Measurements from ENCODE around the gene TSSC4. TPM values are rescaled to one million over a fixed set of nuclear protein-coding genes. Genes with fewer than 3 reads are reported as not detected.

Gene TSSC4
- polyA plus RNA-seq, 3 donors = 28.1 to 74.6 (median 52.0) TPM

- 86% methylated on average over 17 of the region's 19 CpGs for WGBS (ENCODE audit: insufficient coverage)
Measured at GRCh38 chr11:2450321-2451041, 49.9 kb downstream of the TSSC4 start.

GRCh38 chr11:2451336-2451735, 50.8 kb downstream of the TSSC4 start:
- intact Hi-C loops (cut with micrococcal nuclease) = no loop called here
- no peak for DNase-seq
- peaks cover 100% of the 10 kb centered on the region for H4K20me1 ChIP-seq (ENCODE audit: insufficient read depth, low read length)
- peaks cover 25 to 26% of the 10 kb centered on the region in 2 donors for H3K4me1 ChIP-seq (ENCODE audit: control insufficient read depth in 1 of 2, insufficient read depth in 2 of 2, low read length in 2 of 2)
- H3K4me2 ChIP-seq (replicated peaks; ENCODE audit: extremely low read depth, low read length, poor library complexity, severe bottlenecking) = no peak overlapping the region
- H3K4me1 Mint-ChIP-seq = peaks cover 28% of the 10 kb centered on the region
- no peak overlapping the region for H3K4me3 Mint-ChIP-seq
- no peak overlapping the region for H3K27ac Mint-ChIP-seq
- H3K9ac ChIP-seq (ENCODE audit: insufficient read depth, low read length, poor library complexity, severe bottlenecking) = no peak overlapping the region
- peaks cover 39 to 53% of the 10 kb centered on the region in 2 donors for H3K36me3 Mint-ChIP-seq
- 96% methylated on average over 15 of the region's 15 CpGs for whole genome bisulfite sequencing (ENCODE audit: insufficient coverage)
- no peak for TF ChIP-seq CTCF (IDR thresholded peaks at IDR 0.05)
- H3K9me3 Mint-ChIP-seq = peaks cover 0 to 9% (median 0%) of the 10 kb centered on the region in 7 donors
- H3K36me3 ChIP-seq (replicated peaks in 1 of 2; ENCODE audit: control insufficient read depth in 1 of 2, insufficient read depth in 2 of 2, low read length in 2 of 2) = peaks cover 14 to 35% of the 10 kb centered on the region in 2 donors
- no peak overlapping the region for H2AFZ ChIP-seq (ENCODE audit: insufficient read depth, low read depth, low read length, poor library complexity, severe bottlenecking)
- H3K27me3 Mint-ChIP-seq (ENCODE audit: low read depth in 3 of 3) = peaks cover 0 to 3% (median 2%) of the 10 kb centered on the region in 3 donors
- no peaks in the 10 kb centered on the region for H3K9me3 ChIP-seq (replicated peaks in 1 of 2; ENCODE audit: control insufficient read depth in 1 of 2, insufficient read depth in 1 of 2, low read length in 2 of 2)
- peaks cover 72% of the 10 kb centered on the region for H3K79me2 ChIP-seq (ENCODE audit: insufficient read depth, low read length)
- no peak overlapping the region for H3K27ac ChIP-seq (ENCODE audit: low read depth in 1 of 2, low read length in 2 of 2)
- no peaks in the 10 kb centered on the region for H3K27me3 ChIP-seq (ENCODE audit: control insufficient read depth in 2 of 2, insufficient read depth in 2 of 2, low read length in 2 of 2)
- no peak overlapping the region for H3K4me3 ChIP-seq (replicated peaks in 1 of 3; ENCODE audit: low read depth in 2 of 3, low read length in 3 of 3)

More at GRCh38 chr11:2450321-2451041, 49.9 kb downstream of the TSSC4 start:
- H3K79me2 ChIP-seq (ENCODE audit: insufficient read depth, low read length) = peaks cover 80% of the 10 kb centered on the region
- H3K4me3 ChIP-seq (replicated peaks in 1 of 3; ENCODE audit: low read depth in 2 of 3, low read length in 3 of 3) = no peak overlapping the region
- no peak overlapping the region for H3K4me2 ChIP-seq (replicated peaks; ENCODE audit: extremely low read depth, low read length, poor library complexity, severe bottlenecking)
- no peak for DNase-seq
- Mint-ChIP-seq H3K4me1 (peaks cover 35% of the 10 kb centered on the region), H3K4me3 (no peak overlapping the region), H3K9me3 (peaks cover 0 to 9% (median 0%) of the 10 kb centered on the region in 7 donors), H3K27me3 (ENCODE audit: low read depth in 3 of 3) (peaks cover 0 to 3% (median 2%) of the 10 kb centered on the region in 3 donors), H3K27ac (no peak overlapping the region), H3K36me3 (peaks cover 37 to 51% of the 10 kb centered on the region in 2 donors)
- no peak overlapping the region for H3K27ac ChIP-seq (ENCODE audit: low read depth in 1 of 2, low read length in 2 of 2)
- H3K9ac ChIP-seq (ENCODE audit: insufficient read depth, low read length, poor library complexity, severe bottlenecking) = no peak overlapping the region
- TF ChIP-seq CTCF (IDR thresholded peaks at IDR 0.05) = no peak
- no peak overlapping the region for H2AFZ ChIP-seq (ENCODE audit: insufficient read depth, low read depth, low read length, poor library complexity, severe bottlenecking)
- intact Hi-C loops (cut with micrococcal nuclease) = no loop called here
- H3K4me1 ChIP-seq (ENCODE audit: control insufficient read depth in 1 of 2, insufficient read depth in 2 of 2, low read length in 2 of 2) = peaks cover 33 to 35% of the 10 kb centered on the region in 2 donors
- no peaks in the 10 kb centered on the region for H3K27me3 ChIP-seq (ENCODE audit: control insufficient read depth in 2 of 2, insufficient read depth in 2 of 2, low read length in 2 of 2)
- H3K9me3 ChIP-seq (replicated peaks in 1 of 2; ENCODE audit: control insufficient read depth in 1 of 2, insufficient read depth in 1 of 2, low read length in 2 of 2) = no peaks in the 10 kb centered on the region
- peaks cover 100% of the 10 kb centered on the region for H4K20me1 ChIP-seq (ENCODE audit: insufficient read depth, low read length)
- peaks cover 14 to 35% of the 10 kb centered on the region in 2 donors for H3K36me3 ChIP-seq (replicated peaks in 1 of 2; ENCODE audit: control insufficient read depth in 1 of 2, insufficient read depth in 2 of 2, low read length in 2 of 2)
